WTC11 (cell line): ENCODE measurements around the gene CLDN3.

Experiments
- ZNF138 ChIP-seq: sonication (generic); formaldehyde crosslinking; conservative IDR thresholded peaks from 2 replicates; pipeline ENCODE4 v1.8.1; 2022; ENCODE audit warnings: mild to moderate bottlenecking, moderate library complexity, missing genetic modification reagents
- TF ChIP-seq, protein P1 (sequence below): fragments of 200-600 bp; IDR thresholded peaks from 2 replicates; pipeline ENCODE4 v1.8.0; 2022; ENCODE audit warnings: antibody characterized with exemption
- TF ChIP-seq, protein P2 (sequence below): fragments of 250-450 bp; sonication (Bioruptor Pico); IDR thresholded peaks from 2 replicates; pipeline ENCODE4 v1.9.0; 2021; ENCODE audit warnings: mild to moderate bottlenecking, borderline replicate concordance

- no peak for TF ChIP-seq ZNF138 (CRISPR knock-in tag)
- TF ChIP-seq, protein P1, sequence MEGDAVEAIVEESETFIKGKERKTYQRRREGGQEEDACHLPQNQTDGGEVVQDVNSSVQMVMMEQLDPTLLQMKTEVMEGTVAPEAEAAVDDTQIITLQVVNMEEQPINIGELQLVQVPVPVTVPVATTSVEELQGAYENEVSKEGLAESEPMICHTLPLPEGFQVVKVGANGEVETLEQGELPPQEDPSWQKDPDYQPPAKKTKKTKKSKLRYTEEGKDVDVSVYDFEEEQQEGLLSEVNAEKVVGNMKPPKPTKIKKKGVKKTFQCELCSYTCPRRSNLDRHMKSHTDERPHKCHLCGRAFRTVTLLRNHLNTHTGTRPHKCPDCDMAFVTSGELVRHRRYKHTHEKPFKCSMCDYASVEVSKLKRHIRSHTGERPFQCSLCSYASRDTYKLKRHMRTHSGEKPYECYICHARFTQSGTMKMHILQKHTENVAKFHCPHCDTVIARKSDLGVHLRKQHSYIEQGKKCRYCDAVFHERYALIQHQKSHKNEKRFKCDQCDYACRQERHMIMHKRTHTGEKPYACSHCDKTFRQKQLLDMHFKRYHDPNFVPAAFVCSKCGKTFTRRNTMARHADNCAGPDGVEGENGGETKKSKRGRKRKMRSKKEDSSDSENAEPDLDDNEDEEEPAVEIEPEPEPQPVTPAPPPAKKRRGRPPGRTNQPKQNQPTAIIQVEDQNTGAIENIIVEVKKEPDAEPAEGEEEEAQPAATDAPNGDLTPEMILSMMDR: no peak
- TF ChIP-seq, protein P2, sequence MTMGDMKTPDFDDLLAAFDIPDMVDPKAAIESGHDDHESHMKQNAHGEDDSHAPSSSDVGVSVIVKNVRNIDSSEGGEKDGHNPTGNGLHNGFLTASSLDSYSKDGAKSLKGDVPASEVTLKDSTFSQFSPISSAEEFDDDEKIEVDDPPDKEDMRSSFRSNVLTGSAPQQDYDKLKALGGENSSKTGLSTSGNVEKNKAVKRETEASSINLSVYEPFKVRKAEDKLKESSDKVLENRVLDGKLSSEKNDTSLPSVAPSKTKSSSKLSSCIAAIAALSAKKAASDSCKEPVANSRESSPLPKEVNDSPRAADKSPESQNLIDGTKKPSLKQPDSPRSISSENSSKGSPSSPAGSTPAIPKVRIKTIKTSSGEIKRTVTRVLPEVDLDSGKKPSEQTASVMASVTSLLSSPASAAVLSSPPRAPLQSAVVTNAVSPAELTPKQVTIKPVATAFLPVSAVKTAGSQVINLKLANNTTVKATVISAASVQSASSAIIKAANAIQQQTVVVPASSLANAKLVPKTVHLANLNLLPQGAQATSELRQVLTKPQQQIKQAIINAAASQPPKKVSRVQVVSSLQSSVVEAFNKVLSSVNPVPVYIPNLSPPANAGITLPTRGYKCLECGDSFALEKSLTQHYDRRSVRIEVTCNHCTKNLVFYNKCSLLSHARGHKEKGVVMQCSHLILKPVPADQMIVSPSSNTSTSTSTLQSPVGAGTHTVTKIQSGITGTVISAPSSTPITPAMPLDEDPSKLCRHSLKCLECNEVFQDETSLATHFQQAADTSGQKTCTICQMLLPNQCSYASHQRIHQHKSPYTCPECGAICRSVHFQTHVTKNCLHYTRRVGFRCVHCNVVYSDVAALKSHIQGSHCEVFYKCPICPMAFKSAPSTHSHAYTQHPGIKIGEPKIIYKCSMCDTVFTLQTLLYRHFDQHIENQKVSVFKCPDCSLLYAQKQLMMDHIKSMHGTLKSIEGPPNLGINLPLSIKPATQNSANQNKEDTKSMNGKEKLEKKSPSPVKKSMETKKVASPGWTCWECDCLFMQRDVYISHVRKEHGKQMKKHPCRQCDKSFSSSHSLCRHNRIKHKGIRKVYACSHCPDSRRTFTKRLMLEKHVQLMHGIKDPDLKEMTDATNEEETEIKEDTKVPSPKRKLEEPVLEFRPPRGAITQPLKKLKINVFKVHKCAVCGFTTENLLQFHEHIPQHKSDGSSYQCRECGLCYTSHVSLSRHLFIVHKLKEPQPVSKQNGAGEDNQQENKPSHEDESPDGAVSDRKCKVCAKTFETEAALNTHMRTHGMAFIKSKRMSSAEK (CRISPR knock-in tag): no peak
Measured at GRCh38 chr7:73740212-73740611, 29.9 kb downstream of the CLDN3 start.
